ENCODE measurements around the gene NCEH1. TPM values are rescaled to one million over a fixed set of nuclear protein-coding genes. Genes with fewer than 3 reads are reported as not detected.

The NCEH1 gene
- total and polyA plus RNA-seq, 8 donors = 2.6 to 26.0 (median 6.3) TPM

GRCh38 chr3:172591876-172592771 lies 118.7 kb downstream of the NCEH1 start:
- no peak for TF ChIP-seq CTCF (IDR thresholded peaks at IDR 0.05)
- no peak overlapping the region for H3K27ac ChIP-seq
- no peak for DNase-seq

GRCh38 chr3:172591125-172591605 lies 119.7 kb downstream of the NCEH1 start:
- 64 to 72% methylated on average over 4 of the region's 4 CpGs for WGBS, 2 donors
- no peak overlapping the region for H3K4me3 ChIP-seq
- intact Hi-C loops (cut with DNase I) = loop anchor here in 2 of 3 donors (10.0 kb wide), 2 partner anchors 96 to 106 kb away; no protein-coding TSS in a partner anchor
- H3K36me3 ChIP-seq = no peaks in the 10 kb centered on the region
- no peaks in the 10 kb centered on the region for H3K27me3 ChIP-seq
- H3K9me3 ChIP-seq = no peaks in the 10 kb centered on the region
- DNase-seq (no peak), ATAC-seq (no peak), FAIRE-seq (no peak)
- no peak for TF ChIP-seq CTCF (IDR thresholded peaks at IDR 0.05)
- no peak overlapping the region for H3K27ac ChIP-seq
- peaks cover 6 to 21% (median 19%) of the 10 kb centered on the region in 3 donors for H3K4me1 ChIP-seq

More at GRCh38 chr3:172591876-172592771, 118.7 kb downstream of the NCEH1 start:
- Histone ChIP-seq H3K9me3 (no peaks in the 10 kb centered on the region), H3K27me3 (no peaks in the 10 kb centered on the region), H3K36me3 (no peaks in the 10 kb centered on the region), H3K4me3 (no peak overlapping the region), H3K4me1 (peaks cover 6 to 19% (median 12%) of the 10 kb centered on the region in 3 donors)
- intact Hi-C loops (cut with DNase I) = loop anchor here in 2 of 3 donors (10.0 kb wide), 2 partner anchors 97 to 107 kb away; no protein-coding TSS in a partner anchor
- FAIRE-seq (no peak), ATAC-seq (no peak)
- WGBS, 2 donors = 90 to 96% methylated on average over 11 of the region's 11 CpGs

GRCh38 chr3:172586436-172586835 lies 124.4 kb downstream of the NCEH1 start:
- Histone ChIP-seq H3K27me3 (no peaks in the 10 kb centered on the region), H3K4me3 (no peak overlapping the region), H3K4me1 (peaks cover 0 to 18% (median 0%) of the 10 kb centered on the region in 3 donors), H3K9me3 (no peaks in the 10 kb centered on the region), H3K36me3 (no peaks in the 10 kb centered on the region), H3K27ac (peak overlapping the region in 2 of 4 donors; percentile 53 to 64)
- intact Hi-C loops (cut with DNase I) = no loop called here
- DNase-seq = no peak
- ATAC-seq = peak in 3 of 4 donors; percentile 30 to 85 (median 84)
- FAIRE-seq = no peak
- no peak for TF ChIP-seq CTCF (IDR thresholded peaks at IDR 0.05)

- DNase-seq = no peak
- 88 to 90% methylated on average over 4 of the region's 4 CpGs for WGBS, 2 donors
- Histone ChIP-seq H3K36me3 (no peaks in the 10 kb centered on the region), H3K27me3 (no peaks in the 10 kb centered on the region), H3K4me3 (no peak overlapping the region), H3K4me1 (peaks cover 0 to 18% (median 0%) of the 10 kb centered on the region in 3 donors), H3K27ac (peak overlapping the region in 1 of 4 donors; percentile 64), H3K9me3 (no peaks in the 10 kb centered on the region)
- FAIRE-seq = no peak
- TF ChIP-seq CTCF (IDR thresholded peaks at IDR 0.05) = no peak
- ATAC-seq = no peak
- intact Hi-C loops (cut with DNase I) = no loop called here
Observed at GRCh38 chr3:172585954-172586353, 124.9 kb downstream of the NCEH1 start.
